ENCODE results near the gene BIRC5.

The BIRC5 gene

GRCh38 chr17:78248051-78248914 is 34.2 kb downstream of the BIRC5 start:
- TF ChIP-seq CTCF (IDR thresholded peaks at IDR 0.05; ENCODE audit: low read depth, low read length, missing control alignments), result no peak
- in situ Hi-C loops (cut with HindIII; ENCODE audit: low sequenced_read_pairs), result no loop called here
- DNase-seq (ENCODE audit: low read depth), result no peak
- no peak overlapping the region for H3K4me3 ChIP-seq (ENCODE audit: low read depth, low read length)

GRCh38 chr17:78249074-78249817 is 35.2 kb downstream of the BIRC5 start:
- DNase-seq (ENCODE audit: low read depth), result no peak
- H3K4me3 ChIP-seq (ENCODE audit: low read depth, low read length), result no peak overlapping the region
- in situ Hi-C loops (cut with HindIII; ENCODE audit: low sequenced_read_pairs), result no loop called here

GRCh38 chr17:78249818-78250806 is 36.1 kb downstream of the BIRC5 start:
- H3K4me3 ChIP-seq (ENCODE audit: low read depth, low read length), result peak overlapping the region; percentile 5
- DNase-seq (ENCODE audit: low read depth), result no peak
- TF ChIP-seq CTCF (IDR thresholded peaks at IDR 0.05; ENCODE audit: low read depth, low read length, missing control alignments), result no peak
- in situ Hi-C loops (cut with HindIII; ENCODE audit: low sequenced_read_pairs), result no loop called here

More at GRCh38 chr17:78249074-78249817, 35.2 kb downstream of the BIRC5 start:
- no peak for TF ChIP-seq CTCF (IDR thresholded peaks at IDR 0.05; ENCODE audit: low read depth, low read length, missing control alignments)

- TF ChIP-seq CTCF (IDR thresholded peaks at IDR 0.05; ENCODE audit: low read depth, low read length, missing control alignments), result peak; percentile 99
- peak overlapping the region; percentile 5 for H3K4me3 ChIP-seq (ENCODE audit: low read depth, low read length)
- in situ Hi-C loops (cut with HindIII; ENCODE audit: low sequenced_read_pairs), result no loop called here
- DNase-seq (ENCODE audit: low read depth), result peak; percentile 61
Observed at GRCh38 chr17:78250891-78251772, 37.1 kb downstream of the BIRC5 start.

- H3K4me3 ChIP-seq (ENCODE audit: low read depth, low read length), result no peak overlapping the region
- no peak for DNase-seq (ENCODE audit: low read depth)
- no peak for TF ChIP-seq CTCF (IDR thresholded peaks at IDR 0.05; ENCODE audit: low read depth, low read length, missing control alignments)
- in situ Hi-C loops (cut with HindIII; ENCODE audit: low sequenced_read_pairs), result no loop called here
Observed at GRCh38 chr17:78251773-78252103, 37.7 kb downstream of the BIRC5 start.
